HG02840 (cell line): ENCODE data around the gene SLC8B1.

Experiments used
- ATAC-seq: cut with Tn5 transposase; IDR thresholded peaks from one replicate; pipeline ENCODE4 v1.9.1; 2021; ENCODE audit warnings: mild to moderate bottlenecking, moderate library complexity, moderate number of reproducible peaks; ENCODE audit not compliant: unreplicated experiment, low FRiP score

SLC8B1 gene

GRCh38 chr12:113297621-113298471 lies 37.1 kb downstream of the SLC8B1 start:
- ATAC-seq, result no peak

DNA sequence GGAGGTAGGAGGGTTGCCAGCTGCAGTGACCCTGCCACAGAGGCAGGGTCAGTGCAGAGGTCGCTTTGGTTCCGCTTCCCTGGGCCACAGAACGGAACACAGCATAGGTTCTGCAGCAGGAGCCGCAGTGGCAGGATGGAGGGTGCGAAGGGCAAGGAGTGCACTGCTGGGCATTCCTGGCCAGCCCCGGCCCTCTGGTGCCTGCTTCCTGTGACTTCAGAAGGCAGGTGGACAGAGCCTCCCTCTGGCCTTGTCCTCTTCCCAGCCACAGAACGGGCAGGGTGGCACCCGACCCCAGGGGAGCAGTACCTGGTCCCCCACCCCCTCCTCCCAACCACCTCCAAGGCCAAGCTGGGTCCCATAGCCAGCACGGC lies 37.7 kb downstream of the SLC8B1 start:
- ATAC-seq, result no peak

GRCh38 chr12:113296557-113297213 lies 38.2 kb downstream of the SLC8B1 start:
- no peak for ATAC-seq

DNA sequence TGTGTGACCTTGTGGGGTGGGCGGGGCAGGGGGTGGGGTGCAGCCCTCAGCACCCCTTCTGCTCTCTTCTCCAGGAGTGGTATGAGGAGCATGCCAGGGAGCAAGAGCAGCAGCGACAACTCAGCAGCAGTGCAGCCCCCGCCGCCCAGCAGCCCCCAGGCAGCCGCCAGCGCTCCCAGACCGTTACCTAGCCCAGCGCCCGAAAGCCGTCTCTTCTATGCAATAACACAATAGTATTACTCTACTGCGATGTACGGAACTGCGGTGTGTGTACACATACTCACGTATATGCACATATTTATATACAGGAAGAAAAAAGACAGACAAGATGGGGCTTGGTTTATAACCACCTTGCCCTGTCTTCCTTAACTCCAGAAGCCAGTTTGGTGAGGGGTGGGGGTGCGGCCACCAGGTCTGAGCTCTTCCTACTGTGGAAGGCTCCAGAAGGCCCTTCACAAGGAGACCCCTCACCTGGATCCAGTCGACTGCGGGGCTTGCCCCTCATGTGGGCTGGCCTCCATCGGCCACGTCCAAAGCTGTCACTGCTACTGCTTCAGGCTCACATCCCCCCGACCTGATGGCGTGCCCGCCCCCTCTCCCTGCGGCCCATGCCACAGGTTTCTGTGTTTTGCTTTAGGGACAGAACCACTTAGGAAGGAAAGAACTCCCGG lies 38.9 kb downstream of the SLC8B1 start:
- ATAC-seq, result no peak

DNA sequence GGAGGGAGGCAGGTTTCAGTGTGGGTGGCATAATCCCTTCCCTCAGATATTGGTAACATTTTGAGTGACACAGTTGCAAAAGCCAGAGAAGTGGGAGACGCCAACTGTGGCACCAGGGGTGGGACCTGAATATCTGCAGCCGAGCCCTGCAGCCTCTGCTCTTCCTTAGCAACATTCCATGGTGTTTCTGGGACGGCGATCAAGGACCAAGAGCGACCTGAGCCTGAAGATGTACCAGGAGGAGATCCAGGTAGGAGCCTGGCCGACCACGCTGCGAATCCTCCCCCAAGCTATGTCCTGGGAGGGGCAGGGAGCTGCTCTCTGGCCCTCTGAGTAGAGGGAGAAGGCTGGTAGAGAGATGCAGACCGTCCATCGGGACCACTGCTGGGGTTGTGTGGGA lies 41.8 kb downstream of the SLC8B1 start:
- ATAC-seq, result no peak

- no peak for ATAC-seq
Observed at GRCh38 chr12:113292547-113292946, 42.4 kb downstream of the SLC8B1 start.

- no peak for ATAC-seq
Observed at GRCh38 chr12:113292091-113292490, 42.8 kb downstream of the SLC8B1 start.

GRCh38 chr12:113291586-113291985 lies 43.3 kb downstream of the SLC8B1 start:
- ATAC-seq, result no peak

DNA sequence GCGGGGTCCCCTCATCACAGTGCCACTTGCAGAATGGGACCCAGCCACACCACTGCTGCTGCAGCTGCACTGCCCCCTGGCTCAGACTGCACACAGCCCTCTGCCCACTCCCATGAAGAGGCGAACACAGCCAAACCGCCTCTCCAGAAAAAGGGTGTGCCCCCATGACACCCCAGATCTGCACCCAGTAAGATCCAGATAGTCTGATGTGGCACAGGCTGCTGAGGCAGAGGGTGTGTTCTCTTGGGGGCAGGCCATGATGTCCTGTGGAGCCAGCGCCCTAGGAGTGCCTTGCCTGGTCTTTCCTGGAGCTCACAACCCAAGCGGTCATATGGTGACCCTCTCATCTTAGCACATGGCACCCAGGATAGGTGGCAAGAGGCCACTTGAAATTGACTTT lies 44.4 kb downstream of the SLC8B1 start:
- no peak for ATAC-seq

DNA sequence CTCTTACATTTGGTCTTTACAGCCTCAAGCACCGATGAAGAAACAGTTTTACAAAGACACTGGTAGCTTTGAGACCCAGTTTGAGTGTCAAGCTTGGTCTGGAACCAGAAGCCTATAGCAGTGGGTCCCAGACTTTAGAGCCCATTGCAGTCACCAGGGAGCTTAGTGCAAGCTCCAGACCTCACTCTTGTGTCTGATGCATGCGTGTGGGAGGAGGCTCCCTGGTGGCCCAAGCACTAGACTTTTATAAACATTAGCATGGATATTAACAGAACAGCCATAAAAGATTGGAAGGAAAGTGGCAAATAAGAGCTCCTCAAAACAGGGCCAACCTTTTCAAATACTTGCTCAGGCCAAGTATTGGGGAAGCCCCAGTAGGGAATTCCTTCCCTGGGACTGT lies 45.5 kb downstream of the SLC8B1 start:
- no peak for ATAC-seq

DNA sequence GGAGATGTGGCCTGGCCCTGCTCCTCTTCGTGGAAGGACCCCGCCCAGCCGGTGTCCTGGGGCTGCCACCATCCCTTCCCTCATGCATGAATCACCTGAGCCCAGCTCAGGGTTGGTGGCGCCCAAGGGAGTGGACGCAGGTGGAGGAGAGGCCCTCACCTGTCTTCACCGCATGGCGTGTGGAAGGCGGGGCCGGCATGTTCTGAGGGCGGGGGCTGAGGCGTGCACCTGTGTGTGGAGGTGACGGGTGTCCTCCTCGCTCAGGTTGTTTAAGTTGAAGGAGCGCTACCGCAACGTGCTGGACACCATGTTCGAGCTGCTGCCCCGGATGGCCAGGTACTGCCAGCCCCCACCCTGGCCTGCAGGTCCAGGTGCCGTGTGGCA lies 47.0 kb downstream of the SLC8B1 start:
- no peak for ATAC-seq

GRCh38 chr12:113287146-113287898 lies 47.6 kb downstream of the SLC8B1 start:
- ATAC-seq, result no peak

- ATAC-seq, result no peak
Observed at GRCh38 chr12:113286712-113287111, 48.2 kb downstream of the SLC8B1 start.

DNA sequence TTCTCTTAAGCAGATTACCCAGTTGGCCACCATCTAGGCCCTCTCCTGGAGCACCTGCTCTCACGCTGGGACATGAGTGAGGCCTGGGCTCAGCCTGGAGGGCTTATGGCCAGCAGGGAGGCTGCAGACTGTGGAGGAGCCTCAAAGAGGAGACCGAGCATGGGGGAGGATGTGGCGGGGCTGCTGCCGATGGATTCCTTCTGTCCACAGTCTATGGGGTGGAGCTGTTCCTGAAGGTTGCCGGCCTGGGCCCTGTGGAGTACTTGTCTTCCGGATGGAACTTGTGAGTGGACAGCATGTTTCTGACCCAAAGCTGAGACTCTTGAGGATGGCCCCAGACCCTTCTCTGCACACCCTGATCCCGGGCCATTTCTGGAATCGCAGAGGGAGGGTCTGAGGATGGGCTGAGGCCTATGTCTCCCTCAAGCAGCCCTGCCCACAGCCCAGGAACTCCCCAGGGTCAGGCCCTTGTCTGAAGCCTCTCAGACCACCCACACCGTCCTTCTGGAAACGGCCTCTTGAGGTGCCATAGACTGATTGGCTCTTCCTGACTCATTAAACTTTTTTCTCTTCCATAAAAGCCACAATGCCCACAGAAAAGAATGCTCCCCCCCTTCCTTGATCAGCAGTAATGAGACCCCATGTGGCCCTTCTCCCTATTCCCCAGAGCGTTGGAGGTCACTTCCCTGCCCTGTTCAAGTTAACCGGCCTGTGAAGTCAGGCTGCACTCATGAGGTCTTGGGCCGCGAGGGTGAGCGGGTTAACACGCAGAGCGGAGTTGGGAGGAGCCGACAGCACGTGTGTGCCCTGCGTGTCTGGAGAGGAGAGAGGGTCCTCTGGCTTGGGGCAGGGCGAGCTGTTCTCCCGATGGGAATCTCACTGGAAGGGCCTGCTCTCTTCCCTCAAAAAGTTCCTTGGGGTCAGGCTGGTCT lies 49.0 kb downstream of the SLC8B1 start:
- no peak for ATAC-seq

DNA sequence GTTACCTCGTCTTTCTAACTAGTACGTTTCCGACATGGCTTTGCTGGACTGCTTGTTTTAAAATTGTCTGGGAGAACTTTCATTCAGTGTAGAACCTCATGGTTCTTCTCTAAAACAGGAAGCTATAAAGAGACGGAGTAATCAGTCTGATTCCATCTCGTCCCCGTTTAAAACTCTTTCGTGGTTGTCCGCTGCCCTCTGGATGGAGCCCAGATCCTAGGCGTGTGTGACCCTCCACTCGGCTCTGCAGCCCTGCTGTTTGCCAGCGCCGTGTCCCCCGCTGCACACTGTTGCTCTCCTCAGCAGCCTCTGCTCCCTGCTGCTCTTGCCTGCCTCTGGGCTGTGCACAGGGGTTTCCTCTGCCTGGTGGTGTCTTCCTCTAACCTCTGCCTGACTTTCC lies 50.2 kb downstream of the SLC8B1 start:
- ATAC-seq, result no peak

DNA sequence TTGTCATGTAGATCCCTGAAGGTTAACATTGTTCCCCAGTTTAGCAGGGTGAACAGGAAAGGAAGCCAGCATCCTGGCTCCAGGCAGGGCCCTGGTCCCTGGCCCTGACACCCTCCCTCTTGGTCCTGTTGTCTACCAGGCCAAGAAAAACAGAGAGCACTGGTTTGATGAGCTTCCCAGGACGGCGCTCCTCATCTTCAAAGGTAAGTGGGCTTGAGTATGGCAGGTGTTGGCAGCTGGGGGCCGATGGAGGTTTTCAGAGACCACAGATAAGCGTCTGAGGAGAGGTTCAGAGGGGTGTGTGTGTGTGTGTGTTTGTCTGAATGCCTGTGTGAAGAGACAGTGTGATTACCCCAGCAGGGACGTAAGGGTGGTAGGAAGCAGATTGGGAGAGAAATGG lies 56.3 kb downstream of the SLC8B1 start:
- ATAC-seq, result no peak

DNA sequence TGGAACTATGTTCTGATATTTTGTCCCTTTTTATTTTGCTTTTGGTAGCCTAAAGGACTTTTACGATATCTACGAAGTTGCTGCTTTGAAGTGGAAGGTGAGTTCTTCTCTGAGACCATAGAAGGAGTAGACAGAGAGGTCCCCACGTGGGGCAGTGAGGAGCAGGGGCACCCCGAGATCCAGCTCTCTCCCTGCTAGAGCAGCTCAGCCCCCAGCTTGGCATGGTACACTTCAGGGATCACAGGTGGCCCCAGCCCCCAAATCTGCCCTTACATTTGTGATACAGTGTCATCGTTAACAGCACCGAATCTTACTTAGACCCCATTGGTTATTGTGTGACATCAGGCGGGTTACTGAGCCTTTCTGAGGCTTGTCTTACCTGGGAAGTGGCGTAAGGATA lies 56.8 kb downstream of the SLC8B1 start:
- ATAC-seq, result no peak

DNA sequence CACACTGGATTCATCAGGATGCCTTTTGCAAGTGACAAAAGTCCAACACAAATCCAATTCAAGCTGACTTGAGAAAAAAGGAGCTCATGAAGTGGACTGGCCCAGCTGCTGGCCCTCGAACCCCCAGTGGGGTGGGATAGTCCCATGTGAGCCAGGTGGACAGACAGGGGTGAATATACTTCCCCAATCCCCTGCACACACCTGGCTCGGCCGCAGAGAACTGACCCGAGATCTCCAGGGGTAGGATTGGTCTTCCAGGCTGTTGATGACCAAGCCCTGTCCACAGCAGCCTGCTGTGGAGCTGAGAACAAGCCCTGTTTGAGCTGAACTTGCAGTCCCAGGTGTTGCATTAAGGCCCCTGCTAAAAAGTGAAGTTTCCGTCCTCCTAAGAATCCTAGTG lies 57.4 kb downstream of the SLC8B1 start:
- no peak for ATAC-seq

- ATAC-seq, result no peak
Observed at GRCh38 chr12:113276946-113277500, 57.9 kb downstream of the SLC8B1 start.

DNA sequence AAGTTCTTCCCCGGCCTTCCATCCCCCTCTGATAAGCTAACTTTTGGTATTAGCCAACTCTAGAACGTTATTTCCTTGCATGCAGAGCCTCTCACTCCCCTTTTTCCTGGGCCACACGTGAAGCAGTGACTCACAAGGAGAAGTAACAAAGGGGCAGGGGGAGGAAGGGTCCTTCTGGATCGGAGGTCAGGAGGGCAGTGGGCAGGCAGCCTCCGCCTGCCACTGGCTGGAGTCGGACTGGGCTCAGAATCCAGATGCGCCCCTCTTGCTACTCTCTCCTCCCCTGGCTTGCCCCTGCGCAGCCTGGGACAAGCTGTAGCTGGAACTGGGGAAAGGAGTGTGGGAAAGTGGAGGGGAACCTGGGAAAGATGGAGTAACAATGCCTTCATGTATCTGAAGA lies 58.6 kb downstream of the SLC8B1 start:
- ATAC-seq, result no peak
